Measurements from ENCODE around the gene BTF3.

BTF3 gene

DNA sequence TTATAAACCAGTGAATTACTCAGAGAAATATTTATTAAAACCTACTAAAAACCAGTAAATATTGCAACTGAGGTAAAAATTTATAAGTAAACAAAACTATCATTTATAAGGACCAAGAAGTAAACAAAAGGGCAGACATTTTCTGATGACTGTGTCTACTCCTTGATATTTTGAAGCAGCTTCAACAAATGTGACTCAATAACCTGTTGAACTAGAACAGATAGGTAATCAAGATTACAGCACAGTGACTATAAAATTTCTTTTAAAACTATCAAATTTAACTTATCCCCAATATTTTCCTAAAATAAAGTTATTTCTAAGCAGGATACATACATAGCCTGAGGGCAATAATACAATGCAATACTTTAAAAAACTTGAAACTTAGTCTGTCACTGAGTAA is 54.4 kb downstream of the BTF3 start:
- Histone ChIP-seq H2AFZ (ENCODE audit: low read length) (no peak overlapping the region), H4K20me1 (ENCODE audit: insufficient read depth, low read length) (no peaks in the 10 kb centered on the region), H3K27me3 (replicated peaks; ENCODE audit: insufficient read depth, low read length) (no peaks in the 10 kb centered on the region), H3K4me1 (ENCODE audit: low read length) (no peaks in the 10 kb centered on the region), H3K36me3 (replicated peaks; ENCODE audit: insufficient read depth, low read length) (0 out of 2 replicates have a peak, but pooled peaks cover 3% of the 10 kb centered on the region), H3K9me3 (replicated peaks; ENCODE audit: insufficient read depth, low read length) (no peaks in the 10 kb centered on the region), H3K79me2 (ENCODE audit: low read length) (no peaks in the 10 kb centered on the region), H3F3A (ENCODE audit: insufficient read depth, low read length) (no peaks in the 10 kb centered on the region), H3K4me2 (ENCODE audit: low read depth, low read length) (no peak overlapping the region), H3K27ac (ENCODE audit: low read length) (no peak overlapping the region), H3K9me2 (replicated peaks; ENCODE audit: insufficient read depth, low read length) (no peaks in the 10 kb centered on the region), H3K4me3 (ENCODE audit: low read length) (no peak overlapping the region), H3K9ac (ENCODE audit: low read length) (no peak overlapping the region)
- no peak for TF ChIP-seq EZH2phosphoT487 (IDR thresholded peaks at IDR 0.05; ENCODE audit: low read length)
- no peak for DNase-seq
